Activated CD4-positive, alpha-beta T cell treated with anti-CD3 and anti-CD28 coated beads, Interleukin-2, amount 10 ng/mL, durations not matched to agents 7 days and 5 days (primary cell): ENCODE measurements around the gene DPP9. TPM values are rescaled to one million over a fixed set of nuclear protein-coding genes. Genes with fewer than 3 reads are reported as not detected.

ENCODE experiments used
- CTCF ChIA-PET: fragments of 350-600 bp; sonication (Branson Sonifier 250); formaldehyde crosslinking; loops from one replicate; lab custom pipeline; 2021; ENCODE audit warnings: antibody characterized with exemption; lab: Charles Lee
- POLR2A ChIA-PET: fragments of 350-600 bp; sonication (Branson Sonifier 250); formaldehyde crosslinking; loops from one replicate; lab custom pipeline; 2021; ENCODE audit warnings: antibody characterized with exemption; lab: Charles Lee
- DNase-seq: peaks from one replicate; pipeline ENCODE4 v3.0.0-alpha.2; 2020
- H3K27ac Mint-ChIP-seq: one replicate; pipeline ENCODE4 v1.8.0; 2021; ENCODE audit warnings: mild to moderate bottlenecking, moderate library complexity, mixed read lengths
- H3K27me3 Mint-ChIP-seq: one replicate; pipeline ENCODE4 v1.8.0; 2021; ENCODE audit warnings: mixed read lengths
- H3K36me3 Mint-ChIP-seq: one replicate; pipeline ENCODE4 v1.8.0; 2021; ENCODE audit warnings: low read depth, mixed read lengths
- H3K4me1 Mint-ChIP-seq: one replicate; pipeline ENCODE4 v1.8.0; 2021; ENCODE audit warnings: mixed read lengths
- H3K4me3 Mint-ChIP-seq: one replicate; pipeline ENCODE4 v1.8.0; 2021; ENCODE audit warnings: mild to moderate bottlenecking, moderate library complexity, mixed read lengths
- H3K9me3 Mint-ChIP-seq: one replicate; pipeline ENCODE4 v1.8.0; 2021; ENCODE audit warnings: mixed read lengths
- total RNA-seq, 2 experiments: library from RNA; stranded (reverse); gene quantifications; one replicate each; pipeline ENCODE4 v1.2.3, GENCODE V29; 2021

The DPP9 gene
- total RNA-seq, 2 experiments from 2014 or later: 70.5 to 79.3 TPM

GRCh38 chr19:4654437-4655361 lies 68.9 kb downstream of the DPP9 start:
- ChIA-PET POLR2A (no interaction called here), CTCF (interaction anchor here (0.7 kb wide), 1 partner anchor 9 kb away, joined by 3 read pairs; no protein-coding TSS in a partner anchor)
- H3K4me3 Mint-ChIP-seq: no peak overlapping the region
- no peak for DNase-seq
- H3K36me3 Mint-ChIP-seq: peaks cover 17% of the 10 kb centered on the region
- no peaks in the 10 kb centered on the region for H3K9me3 Mint-ChIP-seq
- no peak overlapping the region for H3K27ac Mint-ChIP-seq
- H3K27me3 Mint-ChIP-seq: no peaks in the 10 kb centered on the region
- peaks cover 4% of the 10 kb centered on the region for H3K4me1 Mint-ChIP-seq

DNA sequence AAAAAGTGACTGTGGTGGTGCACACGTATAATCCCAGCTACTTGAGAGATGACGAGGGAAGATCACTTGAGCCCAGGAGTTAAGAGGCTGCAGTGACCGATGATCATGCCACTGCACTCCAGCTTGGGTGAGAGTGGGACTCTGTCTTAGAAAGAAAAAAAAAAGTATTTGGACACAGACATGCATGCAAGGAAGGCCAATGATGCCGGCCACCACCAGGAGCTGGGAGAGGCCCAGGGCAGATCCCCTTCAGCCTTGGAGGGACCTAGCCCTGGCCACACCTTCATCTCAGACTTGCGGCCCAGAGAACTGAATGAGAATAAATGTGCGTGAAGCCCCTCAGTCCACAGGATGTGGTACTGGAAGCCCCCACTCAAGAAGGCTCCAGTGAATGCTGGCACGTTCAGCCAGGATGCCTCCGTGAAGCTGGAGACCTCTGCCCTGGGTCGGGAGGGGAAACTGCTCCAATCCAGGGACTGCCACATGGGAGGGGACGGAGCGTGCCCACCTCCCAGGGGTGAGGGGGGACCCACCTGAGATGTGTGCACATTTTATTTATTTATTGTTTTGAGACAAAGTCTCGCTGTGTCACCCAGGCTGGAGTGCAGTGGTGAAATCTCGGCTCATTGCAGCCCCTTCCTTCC lies 69.7 kb downstream of the DPP9 start:
- no peak overlapping the region for H3K27ac Mint-ChIP-seq
- ChIA-PET POLR2A (no interaction called here), CTCF (no interaction called here)
- no peaks in the 10 kb centered on the region for H3K27me3 Mint-ChIP-seq
- H3K36me3 Mint-ChIP-seq: peaks cover 12% of the 10 kb centered on the region
- no peak for DNase-seq
- no peak overlapping the region for H3K4me3 Mint-ChIP-seq
- H3K9me3 Mint-ChIP-seq: no peaks in the 10 kb centered on the region
- peaks cover 4% of the 10 kb centered on the region for H3K4me1 Mint-ChIP-seq

GRCh38 chr19:4652075-4652474 lies 71.6 kb downstream of the DPP9 start:
- no peak overlapping the region for H3K27ac Mint-ChIP-seq
- no peaks in the 10 kb centered on the region for H3K9me3 Mint-ChIP-seq
- peaks cover 4% of the 10 kb centered on the region for H3K4me1 Mint-ChIP-seq
- H3K36me3 Mint-ChIP-seq: peaks cover 7% of the 10 kb centered on the region
- DNase-seq: no peak
- H3K4me3 Mint-ChIP-seq: no peak overlapping the region
- no peaks in the 10 kb centered on the region for H3K27me3 Mint-ChIP-seq
- CTCF ChIA-PET: interaction anchor here (0.6 to 5.0 kb wide), 2 partner anchors 15 to 217 kb away, joined by 3 to 25 read pairs; no protein-coding TSS in a partner anchor
- POLR2A ChIA-PET: no interaction called here

GRCh38 chr19:4650159-4650558 lies 73.5 kb downstream of the DPP9 start:
- POLR2A ChIA-PET: no interaction called here
- CTCF ChIA-PET: interaction anchor here (0.9 to 5.0 kb wide), 2 partner anchors 12 to 13 kb away, joined by 6 to 25 read pairs; no protein-coding TSS in a partner anchor
- peaks cover 4% of the 10 kb centered on the region for H3K4me1 Mint-ChIP-seq
- no peaks in the 10 kb centered on the region for H3K27me3 Mint-ChIP-seq
- H3K4me3 Mint-ChIP-seq: no peak overlapping the region
- H3K36me3 Mint-ChIP-seq: peaks cover 9% of the 10 kb centered on the region
- H3K9me3 Mint-ChIP-seq: no peaks in the 10 kb centered on the region
- H3K27ac Mint-ChIP-seq: no peak overlapping the region
- no peak for DNase-seq

- no peaks in the 10 kb centered on the region for H3K27me3 Mint-ChIP-seq
- DNase-seq: no peak
- H3K4me1 Mint-ChIP-seq: peaks cover 1% of the 10 kb centered on the region
- H3K36me3 Mint-ChIP-seq: peaks cover 4% of the 10 kb centered on the region
- POLR2A ChIA-PET: no interaction called here
- H3K27ac Mint-ChIP-seq: no peak overlapping the region
- CTCF ChIA-PET: interaction anchor here (0.8 to 5.0 kb wide), 2 partner anchors 12 to 17 kb away, joined by 4 to 25 read pairs; no protein-coding TSS in a partner anchor
- no peak overlapping the region for H3K4me3 Mint-ChIP-seq
- H3K9me3 Mint-ChIP-seq: no peaks in the 10 kb centered on the region
Measured at GRCh38 chr19:4649392-4650047, 74.1 kb downstream of the DPP9 start.

DNA sequence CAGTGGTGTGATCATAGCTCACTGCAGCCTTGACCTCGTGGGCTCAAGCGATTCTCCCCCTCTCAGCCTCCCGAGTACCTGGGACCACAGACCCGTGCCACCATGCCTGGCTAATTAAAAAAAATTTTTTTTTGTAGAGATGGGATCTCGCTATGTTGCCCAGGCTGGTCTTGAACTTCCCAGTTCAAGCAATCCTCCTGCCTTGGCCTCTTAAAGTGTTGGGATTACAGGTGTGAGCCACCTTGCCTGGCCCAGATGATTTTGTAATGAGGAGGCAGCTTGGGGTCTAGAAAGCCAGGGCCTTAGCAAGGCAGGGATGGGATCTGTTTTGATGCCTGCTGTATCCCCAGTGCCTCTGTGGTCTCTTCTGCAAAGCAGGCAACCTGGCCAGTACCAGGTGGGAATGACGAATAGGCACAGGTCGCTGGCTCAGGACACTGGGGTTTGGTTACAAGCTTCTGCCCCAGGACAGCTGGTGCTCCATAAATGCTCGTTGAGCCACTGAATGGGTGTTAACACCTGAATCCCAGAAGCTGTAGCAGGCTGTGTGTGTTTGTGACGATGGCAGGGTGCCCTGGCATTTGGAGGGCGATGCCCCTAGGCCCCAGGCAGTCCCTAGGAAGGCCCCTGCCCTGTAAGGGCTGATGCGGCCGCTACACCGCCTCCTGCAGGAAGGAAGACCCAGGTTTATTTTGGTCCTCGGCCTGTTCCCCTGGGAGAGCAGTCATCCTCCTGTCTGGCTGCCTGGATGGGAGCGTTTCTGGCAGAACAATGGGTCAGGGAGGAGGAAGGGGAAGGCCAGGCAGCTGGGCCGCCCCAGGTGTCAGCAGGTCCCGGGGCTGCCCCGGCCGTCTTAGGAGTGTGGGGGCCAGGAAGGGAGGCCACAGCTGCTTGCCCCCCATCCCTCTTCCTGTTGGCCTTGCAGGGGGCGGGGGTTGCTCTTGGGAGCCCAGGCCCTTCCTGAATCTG lies 75.7 kb downstream of the DPP9 start:
- peaks cover 2% of the 10 kb centered on the region for H3K36me3 Mint-ChIP-seq
- ChIA-PET POLR2A (interaction anchor here (0.6 kb wide), 2 partner anchors 20 to 52 kb away, joined by 4 read pairs; no protein-coding TSS in a partner anchor), CTCF (interaction anchor here (0.6 to 5.0 kb wide), 4 partner anchors 11 to 25 kb away, joined by 3 to 25 read pairs (median 5); no protein-coding TSS in a partner anchor)
- DNase-seq: no peak
- no peaks in the 10 kb centered on the region for H3K9me3 Mint-ChIP-seq
- no peak overlapping the region for H3K4me3 Mint-ChIP-seq
- H3K27me3 Mint-ChIP-seq: no peaks in the 10 kb centered on the region
- no peaks in the 10 kb centered on the region for H3K4me1 Mint-ChIP-seq
- H3K27ac Mint-ChIP-seq: no peak overlapping the region

- ChIA-PET POLR2A (no interaction called here), CTCF (interaction anchor here (0.6 to 1.4 kb wide), 3 partner anchors 9 to 76 kb away, joined by 3 read pairs; no protein-coding TSS in a partner anchor)
- H3K4me1 Mint-ChIP-seq: peaks cover 8% of the 10 kb centered on the region
- H3K9me3 Mint-ChIP-seq: no peaks in the 10 kb centered on the region
- no peak for DNase-seq
- peaks cover 2% of the 10 kb centered on the region for H3K36me3 Mint-ChIP-seq
- H3K27ac Mint-ChIP-seq: peak overlapping the region; percentile 60
- no peak overlapping the region for H3K4me3 Mint-ChIP-seq
- H3K27me3 Mint-ChIP-seq: no peaks in the 10 kb centered on the region
Measured at GRCh38 chr19:4645718-4646117, 77.9 kb downstream of the DPP9 start.

GRCh38 chr19:4642625-4643024 lies 81.0 kb downstream of the DPP9 start:
- Mint-ChIP-seq H3K27me3 (no peaks in the 10 kb centered on the region), H3K27ac (peak overlapping the region; percentile 64), H3K4me1 (peaks cover 24% of the 10 kb centered on the region), H3K36me3 (peaks cover 4% of the 10 kb centered on the region), H3K9me3 (no peaks in the 10 kb centered on the region), H3K4me3 (no peak overlapping the region)
- DNase-seq: no peak
- ChIA-PET POLR2A (no interaction called here), CTCF (interaction anchor here (0.6 kb wide), 1 partner anchor 668 kb away, joined by 3 read pairs; no protein-coding TSS in a partner anchor)

DNA sequence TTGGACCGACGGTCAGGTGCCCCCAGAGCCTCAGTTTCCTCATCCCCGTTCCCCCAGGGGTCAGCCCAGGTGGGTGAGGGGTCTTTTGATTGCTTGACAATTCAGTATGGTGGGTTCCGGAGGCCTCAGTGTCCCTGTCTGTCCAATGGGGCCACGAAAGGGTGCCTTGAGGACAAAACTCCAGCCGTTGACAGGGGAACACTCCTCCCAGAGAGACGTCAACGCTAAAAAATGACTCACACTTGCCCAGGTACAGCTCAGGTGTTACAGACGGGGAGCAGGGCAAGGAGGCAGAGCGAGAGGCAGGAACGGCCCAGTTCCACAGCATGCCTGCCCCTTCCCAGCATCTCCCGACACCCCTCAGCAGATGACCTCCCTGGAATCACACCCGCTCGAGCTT lies 82.5 kb downstream of the DPP9 start:
- no peaks in the 10 kb centered on the region for H3K27me3 Mint-ChIP-seq
- H3K36me3 Mint-ChIP-seq: peaks cover 2% of the 10 kb centered on the region
- H3K4me1 Mint-ChIP-seq: peaks cover 35% of the 10 kb centered on the region
- H3K9me3 Mint-ChIP-seq: no peaks in the 10 kb centered on the region
- POLR2A ChIA-PET: no interaction called here
- H3K4me3 Mint-ChIP-seq: peak overlapping the region; percentile 25
- CTCF ChIA-PET: interaction anchor here (0.6 to 1.7 kb wide), 3 partner anchors 74 to 635 kb away, joined by 3 to 4 read pairs (median 3); partner anchors contain the start of gene FEM1A
- DNase-seq: no peak
- no peak overlapping the region for H3K27ac Mint-ChIP-seq

DNA sequence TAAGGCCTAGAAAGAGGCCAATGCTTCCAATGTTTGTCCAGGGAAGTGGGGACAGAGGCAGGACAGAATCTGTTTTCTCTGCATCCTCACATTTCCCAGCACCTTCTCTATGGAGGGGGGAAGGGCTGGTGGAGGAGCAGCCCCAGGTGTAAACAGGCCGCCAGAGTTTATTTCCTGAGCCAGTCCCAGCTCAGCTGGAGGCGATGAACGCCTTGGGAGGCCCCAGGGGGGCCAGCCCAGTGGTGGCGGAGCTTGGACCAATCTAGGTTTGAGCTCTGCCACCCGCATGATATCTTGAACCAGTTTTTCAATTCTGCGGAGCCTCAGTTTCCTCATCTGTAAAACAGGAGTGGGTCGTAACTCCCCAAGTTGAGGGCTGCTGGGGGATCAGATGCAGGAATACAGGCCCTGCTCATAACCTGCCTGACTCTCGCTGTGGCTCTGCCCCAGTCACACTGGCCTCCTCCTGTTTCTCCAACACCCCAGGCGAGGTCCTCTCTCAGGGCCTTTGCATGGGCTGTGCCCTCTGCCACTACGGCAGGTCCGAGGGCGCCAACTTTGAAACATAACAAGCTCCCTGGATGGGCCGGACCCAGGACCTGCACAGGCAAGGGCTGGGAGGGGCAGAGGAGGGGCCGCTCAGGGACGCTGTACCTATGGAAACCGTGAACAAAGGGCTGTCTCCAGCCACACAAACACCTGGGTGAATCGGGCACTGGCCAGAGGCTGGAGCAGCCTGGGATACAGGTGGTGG lies 83.2 kb downstream of the DPP9 start:
- Mint-ChIP-seq H3K9me3 (no peaks in the 10 kb centered on the region), H3K4me3 (peak overlapping the region; percentile 94), H3K27me3 (no peaks in the 10 kb centered on the region), H3K4me1 (peaks cover 35% of the 10 kb centered on the region), H3K36me3 (peaks cover 2% of the 10 kb centered on the region), H3K27ac (peak overlapping the region; percentile 86)
- ChIA-PET POLR2A (no interaction called here), CTCF (interaction anchor here (0.5 to 1.7 kb wide), 3 partner anchors 73 to 1660 kb away, joined by 3 to 4 read pairs (median 3); partner anchors contain the start of gene FEM1A)
- DNase-seq: no peak
